Hepatocyte (in vitro differentiated cells): ENCODE measurements around the gene KLK5. TPM values are rescaled to one million over a fixed set of nuclear protein-coding genes. Genes with fewer than 3 reads are reported as not detected.

ENCODE experiments used
- DNase-seq: peaks from one replicate; pipeline ENCODE4 v3.0.0-alpha.2; 2016; ENCODE audit warnings: low spot score
- H2AFZ ChIP-seq: fragments of 200-600 bp; sonication (generic); 2 replicates; pipeline ENCODE4 v1.6.0; 2016; ENCODE audit warnings: antibody characterized with exemption, mild to moderate bottlenecking
- H3K27ac ChIP-seq: fragments of 200-600 bp; sonication (generic); 2 replicates; pipeline ENCODE4 v1.5.1; 2016; ENCODE audit warnings: mild to moderate bottlenecking
- H3K27me3 ChIP-seq: fragments of 200-600 bp; sonication (generic); 2 replicates; pipeline ENCODE4 v1.6.1; 2016
- H3K36me3 ChIP-seq: fragments of 200-600 bp; sonication (generic); replicated peaks from 2 replicates; pipeline ENCODE4 v1.5.1; 2016; ENCODE audit warnings: low read depth; ENCODE audit not compliant: insufficient read depth
- H3K4me1 ChIP-seq: fragments of 200-600 bp; sonication (generic); 2 replicates; pipeline ENCODE4 v1.5.1; 2016; ENCODE audit warnings: mild to moderate bottlenecking, moderate library complexity; ENCODE audit not compliant: insufficient read depth
- H3K4me2 ChIP-seq: fragments of 200-600 bp; sonication (generic); 2 replicates; pipeline ENCODE4 v1.6.0; 2016
- H3K4me3 ChIP-seq: fragments of 200-600 bp; sonication (generic); 2 replicates; pipeline ENCODE4 v1.5.1; 2016; ENCODE audit warnings: mild to moderate bottlenecking
- H3K79me2 ChIP-seq: fragments of 200-600 bp; sonication (generic); 2 replicates; pipeline ENCODE4 v1.6.0; 2017; ENCODE audit warnings: mild to moderate bottlenecking
- H3K9me2 ChIP-seq: fragments of 200-600 bp; sonication (generic); replicated peaks from 2 replicates; pipeline ENCODE4 v1.6.0; 2017; ENCODE audit warnings: mild to moderate bottlenecking; ENCODE audit not compliant: insufficient read depth
- H3K9me3 ChIP-seq: fragments of 200-600 bp; sonication (generic); 2 replicates; pipeline ENCODE4 v1.5.1; 2016; ENCODE audit warnings: low read depth, mild to moderate bottlenecking
- H4K20me1 ChIP-seq: fragments of 200-600 bp; sonication (generic); 2 replicates; pipeline ENCODE4 v1.6.0; 2016; ENCODE audit warnings: mild to moderate bottlenecking; ENCODE audit not compliant: insufficient read depth, poor library complexity, severe bottlenecking
- CTCF ChIP-seq: fragments of 200-600 bp; sonication (generic); IDR thresholded peaks from 2 replicates; pipeline ENCODE4 v1.5.1; 2016; ENCODE audit warnings: antibody characterized with exemption, mild to moderate bottlenecking; ENCODE audit not compliant: poor library complexity
- EZH2 ChIP-seq: fragments of 200-600 bp; sonication (generic); IDR thresholded peaks from 2 replicates; pipeline ENCODE4 v1.6.1; 2016; ENCODE audit warnings: antibody characterized with exemption, mild to moderate bottlenecking, borderline replicate concordance
- EZH2phosphoT487 ChIP-seq: fragments of 200-600 bp; sonication (generic); IDR thresholded peaks from one replicate; pipeline ENCODE4 v1.6.1; 2018; ENCODE audit warnings: antibody characterized with exemption, mild to moderate bottlenecking, low read depth, moderate library complexity; ENCODE audit not compliant: unreplicated experiment, severe bottlenecking
- WGBS: methylation state at CpG from one replicate; pipeline ENCODE4 v1.1.6; 2016; ENCODE audit warnings: low lambda C conversion rate; ENCODE audit errors: missing lambda C conversion rate; 5-methylcytosine and 5-hydroxymethylcytosine counted together
- polyA plus RNA-seq: library from polyadenylated mRNA; unstranded; fragments of >200 nt; fragmentation: Nextera tagmentation; extraction: Ambion mirVana; gene quantifications from 2 replicates; pipeline ENCODE4 v1.2.1, GENCODE V29; 2016
- total RNA-seq: library from RNA; depleted of rRNA; stranded (reverse); fragments of >200 nt; gene quantifications from 2 replicates; pipeline ENCODE4 v1.2.3, GENCODE V29; 2014

KLK5 gene
- total and polyA plus RNA-seq, 2 experiments from 2014 or later: 0.24 TPM; not detected in 1

- no peaks in the 10 kb centered on the region for H3K36me3 ChIP-seq
- no peaks in the 10 kb centered on the region for H3K9me3 ChIP-seq
- no peaks in the 10 kb centered on the region for H3K79me2 ChIP-seq
- DNase-seq: no peak
- no peaks in the 10 kb centered on the region for H3K27me3 ChIP-seq
- H3K27ac ChIP-seq: no peak overlapping the region
- TF ChIP-seq EZH2phosphoT487: no peak
- no peak for TF ChIP-seq CTCF
- H4K20me1 ChIP-seq: no peaks in the 10 kb centered on the region
- H2AFZ ChIP-seq: no peak overlapping the region
- H3K4me2 ChIP-seq: no peak overlapping the region
- no peaks in the 10 kb centered on the region for H3K9me2 ChIP-seq
- no peak overlapping the region for H3K4me3 ChIP-seq
- 93% methylated on average over 10 of the region's 10 CpGs for WGBS
- no peaks in the 10 kb centered on the region for H3K4me1 ChIP-seq
Observed at GRCh38 chr19:50943074-50943828, 9.6 kb downstream of the KLK5 start.

GRCh38 chr19:50939596-50939995 is 13.2 kb downstream of the KLK5 start:
- no peaks in the 10 kb centered on the region for H3K9me2 ChIP-seq
- DNase-seq: no peak
- H3K27me3 ChIP-seq: no peaks in the 10 kb centered on the region
- no peak overlapping the region for H2AFZ ChIP-seq
- H3K4me2 ChIP-seq: no peak overlapping the region
- H3K9me3 ChIP-seq: no peaks in the 10 kb centered on the region
- no peaks in the 10 kb centered on the region for H3K79me2 ChIP-seq
- H4K20me1 ChIP-seq: no peaks in the 10 kb centered on the region
- TF ChIP-seq CTCF: no peak
- TF ChIP-seq EZH2: no peak
- TF ChIP-seq EZH2phosphoT487: no peak
- H3K36me3 ChIP-seq: no peaks in the 10 kb centered on the region
- no peaks in the 10 kb centered on the region for H3K4me1 ChIP-seq
- H3K4me3 ChIP-seq: no peak overlapping the region
- H3K27ac ChIP-seq: no peak overlapping the region
- 71% methylated on average over 2 of the region's 2 CpGs for WGBS

- 86% methylated on average over 8 of the region's 8 CpGs for WGBS
- H3K27ac ChIP-seq: no peak overlapping the region
- H3K4me3 ChIP-seq: no peak overlapping the region
- H4K20me1 ChIP-seq: no peaks in the 10 kb centered on the region
- H3K9me3 ChIP-seq: no peaks in the 10 kb centered on the region
- TF ChIP-seq EZH2: no peak
- TF ChIP-seq CTCF: no peak
- TF ChIP-seq EZH2phosphoT487: no peak
- no peak overlapping the region for H3K4me2 ChIP-seq
- peaks cover 5% of the 10 kb centered on the region for H3K27me3 ChIP-seq
- DNase-seq: no peak
- no peaks in the 10 kb centered on the region for H3K9me2 ChIP-seq
- H3K36me3 ChIP-seq: no peaks in the 10 kb centered on the region
- no peaks in the 10 kb centered on the region for H3K79me2 ChIP-seq
- H2AFZ ChIP-seq: no peak overlapping the region
- no peaks in the 10 kb centered on the region for H3K4me1 ChIP-seq
Observed at GRCh38 chr19:50933640-50934039, 19.2 kb downstream of the KLK5 start.

GRCh38 chr19:50932690-50933083 is 20.2 kb downstream of the KLK5 start:
- Histone ChIP-seq H3K79me2 (no peaks in the 10 kb centered on the region), H3K36me3 (no peaks in the 10 kb centered on the region), H4K20me1 (no peaks in the 10 kb centered on the region), H3K4me1 (no peaks in the 10 kb centered on the region), H3K4me3 (no peak overlapping the region), H3K27ac (no peak overlapping the region), H3K9me3 (no peaks in the 10 kb centered on the region), H3K4me2 (no peak overlapping the region), H2AFZ (no peak overlapping the region), H3K27me3 (peaks cover 5% of the 10 kb centered on the region), H3K9me2 (no peaks in the 10 kb centered on the region)
- DNase-seq: no peak
- WGBS: 68% methylated on average over 4 of the region's 4 CpGs
- TF ChIP-seq EZH2phosphoT487 (no peak), CTCF (no peak), EZH2 (no peak)
